K562 (cell line): ENCODE results near the gene FKBP1B. TPM values are rescaled to one million over a fixed set of nuclear protein-coding genes. Genes with fewer than 3 reads are reported as not detected.

Source experiments
- E2F6 ChIP-seq, 2 experiments: IDR thresholded peaks; 2 replicates each; pipeline ENCODE4 v1.6.1; 2011; ENCODE audit warnings: borderline replicate concordance in 1 of 2, control low read depth in 1 of 2, low read depth in 1 of 2, low read length in 1 of 2, mild to moderate bottlenecking in 1 of 2, mixed read lengths in 1 of 2, moderate library complexity in 1 of 2; ENCODE audit not compliant: insufficient read depth in 1 of 2, insufficient read length in 1 of 2, poor library complexity in 1 of 2, severe bottlenecking in 1 of 2; ENCODE audit errors: extremely low read depth in 1 of 2
- KDM4B ChIP-seq, 2 experiments: fragments of 450-650 bp in 1 of 2; sonication (generic) in 1 of 2; IDR thresholded peaks; 2 replicates each; pipeline ENCODE4 v1.6.1; 2016 to 2017; ENCODE audit warnings: borderline replicate concordance in 2 of 2, antibody characterized with exemption in 1 of 2, low read depth in 1 of 2, mild to moderate bottlenecking in 1 of 2
- KHSRP ChIP-seq: fragments of 450-650 bp; IDR thresholded peaks from 2 replicates; pipeline ENCODE4 v1.6.1; 2017
- NFYB ChIP-seq: IDR thresholded peaks from 2 replicates; pipeline ENCODE4 v1.6.1; 2011; ENCODE audit warnings: mild to moderate bottlenecking, moderate library complexity; ENCODE audit not compliant: insufficient read length; ENCODE audit errors: extremely low read depth
- NONO ChIP-seq, 2 experiments: fragments of 200-400 bp in 1 of 2; fragments of 450-650 bp in 1 of 2; formaldehyde crosslinking in 1 of 2; IDR thresholded peaks; 2 replicates each; pipeline ENCODE4 v1.6.1; 2017; ENCODE audit warnings: low read depth in 2 of 2, mild to moderate bottlenecking in 2 of 2, moderate library complexity in 2 of 2, low read length in 1 of 2
- OTX1 ChIP-seq: fragments of 450-650 bp; formaldehyde crosslinking; IDR thresholded peaks from 2 replicates; pipeline ENCODE4 v1.4.0; 2022; ENCODE audit warnings: mild to moderate bottlenecking
- PBX2 ChIP-seq, 2 experiments: IDR thresholded peaks in 1 of 2; conservative IDR thresholded peaks in 1 of 2; 2 replicates each; pipeline ENCODE4 v1.6.1; 2016; ENCODE audit warnings: low read depth in 2 of 2, mild to moderate bottlenecking in 1 of 2, missing compliant biosample characterization in 1 of 2, missing genetic modification characterization in 1 of 2, moderate library complexity in 1 of 2
- POLR2AphosphoS5 ChIP-seq: IDR thresholded peaks from 2 replicates; pipeline ENCODE4 v1.6.1; 2011; ENCODE audit warnings: mild to moderate bottlenecking, low read depth, low read length, moderate library complexity; ENCODE audit not compliant: control insufficient read depth, insufficient read depth
- RREB1 ChIP-seq: fragments of 250-450 bp; sonication (Bioruptor Pico); IDR thresholded peaks from 2 replicates; pipeline ENCODE4 v1.4.0; 2020
- SMARCE1 ChIP-seq: fragments of 450-650 bp; IDR thresholded peaks from 2 replicates; pipeline ENCODE4 v1.7.1; 2016; ENCODE audit warnings: mild to moderate bottlenecking
- TRIM28 ChIP-seq: fragments of 450-650 bp; IDR thresholded peaks from 2 replicates; pipeline ENCODE4 v1.6.1; 2017
- ZBTB5 ChIP-seq: fragments of 450-650 bp; IDR thresholded peaks from 2 replicates; pipeline ENCODE4 v1.6.1; 2017; ENCODE audit warnings: antibody characterized with exemption
- polyA plus RNA-seq, 8 experiments: library from polyadenylated mRNA; depleted of rRNA in 4 of 8; stranded (reverse) in 5 of 8; unstranded in 3 of 8; fragments of >200 nt; fragmentation: Nextera tagmentation in 2 of 8; fragmentation: Illumina TruSeq in 1 of 8; extraction: Ambion mirVana in 2 of 8; extraction: Trizol in 1 of 8; gene quantifications; 2 replicates each; pipeline versions ENCODE4 v1.2.1 to v1.2.3, GENCODE V29; 2011 to 2014; ENCODE audit warnings: inconsistent platforms in 1 of 8, missing spikeins in 1 of 8
- total RNA-seq, 7 experiments: library from RNA; depleted of rRNA in 6 of 7; stranded (reverse); fragments of >200 nt in 6 of 7; fragmentation: Illumina TruSeq in 2 of 7; extraction: Trizol in 2 of 7; gene quantifications; 2 replicates each; pipeline versions ENCODE4 v1.2.1 to v1.2.3, GENCODE V29; 2011 to 2021; ENCODE audit warnings: low replicate concordance in 1 of 7

FKBP1B gene
- total and polyA plus RNA-seq, 9 of the 15 experiments (the other 6 are each of a cell fraction or from before 2014, with no cell fraction given) = 0.58 to 9.4 (median 1.6) TPM

- TF ChIP-seq PBX2 (CRISPR knock-in tag; IDR thresholded peaks at IDR 0.05; ENCODE audit: low read depth) (no peak), PBX2 (tag; conservative IDR thresholded peaks at IDR 0.05; ENCODE audit: low read depth) (peak; percentile 45; the same call in 1 of the 2 replicates), E2F6 (IDR thresholded peaks at IDR 0.05; ENCODE audit: borderline replicate concordance in 1 of 2, extremely low read depth in 1 of 2, insufficient read depth in 1 of 2, insufficient read length in 1 of 2, low read depth in 1 of 2, low read length in 1 of 2, poor library complexity in 1 of 2, severe bottlenecking in 1 of 2) (peak in 1 of 2 experiments; percentile 19), NONO (IDR thresholded peaks at IDR 0.05; ENCODE audit: low read depth in 2 of 2, low read length in 1 of 2) (peak in 1 of 2 experiments; percentile 31; a peak in 1 of 4 replicates), KDM4B (IDR thresholded peaks at IDR 0.05; ENCODE audit: borderline replicate concordance in 2 of 2, low read depth in 1 of 2) (peak in 1 of 2 experiments; percentile 96; a peak in 2 of 4 replicates), OTX1 (CRISPR knock-in tag) (peak; percentile 50; the same call in 1 of the 2 replicates), ZBTB5 (no peak), KHSRP (peak; percentile 45; the same call in 1 of the 2 replicates), POLR2AphosphoS5 (peak; percentile 89), TRIM28 (peak; percentile 73; the same call in 1 of the 2 replicates), RREB1 (CRISPR knock-in tag) (0 out of 2 replicates have a peak, but pooled peaks have one; percentile 73), NFYB (no peak), SMARCE1 (no peak; the same call in 1 of the 2 replicates)
These were observed 26.6 kb downstream of the FKBP1B start, which contains the start of gene SF3B6 (continued) for GRCh38 chr2:24075915-24076848.
